HepG2 (cell line): ENCODE results near the gene ELP2. TPM values are rescaled to one million over a fixed set of nuclear protein-coding genes. Genes with fewer than 3 reads are reported as not detected.

Source experiments
- ATAC-seq: fragments of 200-7000 bp; cut with Tn5 transposase; 3 replicates; pipeline ENCODE4 v1.9.1; 2020; ENCODE audit warnings: mild to moderate bottlenecking, moderate library complexity
- BruUV-seq: library from RNA; stranded (reverse); fragments of 400-500 nt; replicated peaks from 2 replicates; lab custom pipeline; 2021; lab: Mats Ljungman, UMichigan
- CTCF ChIA-PET: fragments of 300-600 bp; formaldehyde crosslinking; extraction: SDS; loops from one replicate; lab custom pipeline; 2021; ENCODE audit warnings: low total read pairs, inconsistent platforms, low intra/inter-chr PET ratio; lab: Yijun Ruan, JAX
- POLR2A ChIA-PET: fragments of 350-600 bp; sonication (Branson Sonifier 250); formaldehyde crosslinking; loops from one replicate; lab custom pipeline; 2020; ENCODE audit warnings: antibody characterized with exemption, inconsistent platforms; lab: Yijun Ruan, JAX
- DNase-seq: peaks from one replicate; pipeline ENCODE4 v3.0.0-alpha.2; 2015; ENCODE audit warnings: low spot score
- FAIRE-seq: peaks from 3 replicates; lab custom pipeline; 2011; peaks lifted over from hg19 to GRCh38; lab: Jason Lieb, UNC
- H2AFZ ChIP-seq: one replicate; pipeline ENCODE4 v1.6.1; 2011; ENCODE audit warnings: low read length, inconsistent platforms
- H3K27ac ChIP-seq: fragments of 300-600 bp; 3 replicates; pipeline ENCODE4 v1.8.0; 2011; ENCODE audit warnings: mixed run types, mild to moderate bottlenecking, mixed read lengths, low read length, inconsistent platforms; ENCODE audit not compliant: insufficient read depth; ENCODE audit errors: extremely low read length
- H3K27me3 ChIP-seq, 2 experiments: fragments of 200-600 bp in 1 of 2; 2 replicates in 1 of 2; 3 replicates in 1 of 2; pipeline versions ENCODE4 v1.6.0 to v1.8.0; 2011; ENCODE audit warnings: low read length in 2 of 2, mild to moderate bottlenecking in 2 of 2, moderate library complexity in 2 of 2, inconsistent platforms in 1 of 2; ENCODE audit not compliant: insufficient read depth in 2 of 2, control insufficient read depth in 1 of 2
- H3K36me3 ChIP-seq, 2 experiments: fragments of 200-600 bp in 1 of 2; replicated peaks in 1 of 2; 2 replicates in 1 of 2; 3 replicates in 1 of 2; pipeline versions ENCODE4 v1.5.1 to v1.8.0; 2011; ENCODE audit warnings: low read length in 2 of 2, inconsistent platforms in 1 of 2; ENCODE audit not compliant: insufficient read depth in 2 of 2, control insufficient read depth in 1 of 2
- H3K4me1 ChIP-seq: 2 replicates; pipeline ENCODE4 v1.5.1; 2012; ENCODE audit warnings: low read length, inconsistent platforms; ENCODE audit not compliant: insufficient read depth
- H3K4me2 ChIP-seq: 2 replicates; pipeline ENCODE4 v1.6.0; 2011; ENCODE audit warnings: low read depth, low read length, inconsistent platforms
- H3K4me3 ChIP-seq, 3 experiments: fragments of 200-600 bp in 1 of 3; sonication (generic), shearing (Covaris generic) in 1 of 3; replicated peaks in 1 of 3; 2 replicates each; pipeline ENCODE4 v1.5.1; 2011 to 2016; ENCODE audit warnings: low read length in 3 of 3, inconsistent platforms in 2 of 3, low read depth in 2 of 3, mild to moderate bottlenecking in 2 of 3, control low read depth in 1 of 3, mixed read lengths in 1 of 3; ENCODE audit not compliant: insufficient read depth in 1 of 3
- H3K79me2 ChIP-seq: one replicate; pipeline ENCODE4 v1.6.1; 2011; ENCODE audit warnings: low read length, inconsistent platforms; ENCODE audit not compliant: insufficient read depth
- H3K9ac ChIP-seq: 2 replicates; pipeline ENCODE4 v1.6.0; 2011; ENCODE audit warnings: mild to moderate bottlenecking, low read depth, low read length, inconsistent platforms; ENCODE audit not compliant: insufficient read depth
- H3K9me3 ChIP-seq: 2 replicates; pipeline ENCODE4 v1.5.1; 2012; ENCODE audit warnings: mild to moderate bottlenecking, low read length
- H4K20me1 ChIP-seq: 2 replicates; pipeline ENCODE4 v1.6.0; 2011; ENCODE audit warnings: inconsistent platforms, mild to moderate bottlenecking, low read length, moderate library complexity; ENCODE audit not compliant: insufficient read depth
- ARNT2 ChIP-seq: sonication (generic); formaldehyde crosslinking; IDR thresholded peaks from 2 replicates; pipeline ENCODE4 v1.8.0; 2022; ENCODE audit warnings: mild to moderate bottlenecking, low read depth, missing genetic modification reagents, moderate library complexity
- BRCA1 ChIP-seq: sonication (generic); formaldehyde crosslinking; IDR thresholded peaks from 2 replicates; pipeline ENCODE4 v1.4.0; 2020; ENCODE audit warnings: missing genetic modification reagents
- CSRNP1 ChIP-seq: sonication (generic); formaldehyde crosslinking; IDR thresholded peaks from 2 replicates; pipeline ENCODE4 v1.8.1; 2023; ENCODE audit warnings: mild to moderate bottlenecking, missing genetic modification reagents
- IKZF1 ChIP-seq: fragments of 450-650 bp; IDR thresholded peaks from 2 replicates; pipeline ENCODE4 v1.7.1; 2016
- KLF13 ChIP-seq: sonication (generic); formaldehyde crosslinking; IDR thresholded peaks from 2 replicates; pipeline ENCODE4 v1.4.0; 2020; ENCODE audit warnings: mild to moderate bottlenecking, missing genetic modification reagents
- RBAK ChIP-seq: sonication (generic); formaldehyde crosslinking; IDR thresholded peaks from 2 replicates; pipeline ENCODE4 v1.5.1; 2020; ENCODE audit warnings: mild to moderate bottlenecking, missing genetic modification reagents
- ZNF383 ChIP-seq: sonication (generic); formaldehyde crosslinking; IDR thresholded peaks from 2 replicates; pipeline ENCODE4 v1.4.0; 2020; ENCODE audit warnings: missing genetic modification reagents, mild to moderate bottlenecking, borderline replicate concordance
- ZXDC ChIP-seq: sonication (generic); formaldehyde crosslinking; IDR thresholded peaks from 2 replicates; pipeline ENCODE4 v1.5.0; 2020; ENCODE audit warnings: mild to moderate bottlenecking, missing genetic modification reagents
- WGBS: methylation state at CpG from one replicate; pipeline ENCODE4 v1.1.6; 2017; ENCODE audit warnings: low lambda C conversion rate; 5-methylcytosine and 5-hydroxymethylcytosine counted together
- in situ Hi-C: cut with HindIII; loops from 2 replicates; pipeline ENCODE4 v1.10.0; 2017; ENCODE audit warnings: low pct_unique_long_range_greater_than_20kb; ENCODE audit not compliant: extremely low pct_ligation_motif_present
- intact Hi-C: fragments of 100-400 bp; cut with micrococcal nuclease; formaldehyde crosslinking; loops from one replicate; pipeline ENCODE4 v1.10.0; 2022; ENCODE audit not compliant: unreplicated experiment
- polyA plus RNA-seq, 8 experiments: library from polyadenylated mRNA; depleted of rRNA in 3 of 8; stranded (reverse) in 7 of 8; unstranded in 1 of 8; fragments of >200 nt; fragmentation: Illumina TruSeq in 4 of 8; extraction: Trizol in 4 of 8; gene quantifications; 2 replicates each; pipeline versions ENCODE4 v1.2.1 to v1.2.3, GENCODE V29; 2011 to 2016; ENCODE audit warnings: low read depth in 4 of 8, missing spikeins in 1 of 8, mixed read lengths in 1 of 8; ENCODE audit not compliant: insufficient read depth in 1 of 8
- total RNA-seq, 5 experiments: library from RNA; depleted of rRNA; stranded (reverse); fragments of >200 nt; fragmentation: Illumina TruSeq; extraction: Trizol; gene quantifications; 2 replicates each; pipeline ENCODE4 v1.2.3, GENCODE V29; 2016; ENCODE audit warnings: low read depth in 1 of 5
- TF ChIP-seq, protein P1 (sequence below): sonication (generic); formaldehyde crosslinking; IDR thresholded peaks from 2 replicates; pipeline ENCODE4 v1.5.0; 2020; ENCODE audit warnings: mild to moderate bottlenecking, missing genetic modification reagents
- TF ChIP-seq, protein P2 (sequence below): sonication (generic); formaldehyde crosslinking; IDR thresholded peaks from 2 replicates; pipeline ENCODE4 v1.5.0; 2020; ENCODE audit warnings: mild to moderate bottlenecking, missing genetic modification reagents
- TF ChIP-seq, protein P3 (sequence below): sonication (generic); IDR thresholded peaks from 2 replicates; pipeline ENCODE4 v1.6.1; 2016; ENCODE audit warnings: low read depth, borderline replicate concordance

The ELP2 gene
- total and polyA plus RNA-seq, 2 of the 13 experiments (the other 11 are each of a cell fraction or from before 2014, with no cell fraction given): 98.7 to 100 TPM

DNA sequence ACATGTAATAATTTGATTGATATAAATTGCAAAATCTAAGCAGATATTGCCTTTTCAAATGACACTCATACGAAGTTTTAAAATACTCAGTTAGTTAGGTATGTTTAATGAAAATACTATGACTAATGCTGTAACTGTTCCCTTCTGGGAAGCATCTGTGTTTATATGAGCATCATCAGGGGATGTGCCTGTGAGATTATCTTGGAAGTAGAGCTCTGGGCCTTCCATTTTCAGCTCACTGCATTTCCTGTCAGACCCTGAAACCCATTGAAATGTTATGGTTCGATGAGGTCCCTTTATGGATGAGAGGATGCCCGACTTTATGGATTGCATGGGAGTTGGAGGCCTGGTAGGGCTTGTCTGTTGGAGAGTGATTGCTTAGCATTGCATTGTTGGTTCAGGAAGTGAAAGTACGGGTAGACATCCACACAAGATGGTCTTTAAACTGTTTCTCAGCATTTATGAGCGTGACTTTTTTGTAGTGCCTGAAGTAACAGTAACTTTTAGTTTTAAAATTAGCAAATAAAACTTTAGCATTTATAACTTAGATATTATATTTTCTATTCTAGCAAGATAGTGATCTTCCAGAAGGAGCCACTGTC is 28.7 kb downstream of the ELP2 start (continued):
- TF ChIP-seq, protein P1, sequence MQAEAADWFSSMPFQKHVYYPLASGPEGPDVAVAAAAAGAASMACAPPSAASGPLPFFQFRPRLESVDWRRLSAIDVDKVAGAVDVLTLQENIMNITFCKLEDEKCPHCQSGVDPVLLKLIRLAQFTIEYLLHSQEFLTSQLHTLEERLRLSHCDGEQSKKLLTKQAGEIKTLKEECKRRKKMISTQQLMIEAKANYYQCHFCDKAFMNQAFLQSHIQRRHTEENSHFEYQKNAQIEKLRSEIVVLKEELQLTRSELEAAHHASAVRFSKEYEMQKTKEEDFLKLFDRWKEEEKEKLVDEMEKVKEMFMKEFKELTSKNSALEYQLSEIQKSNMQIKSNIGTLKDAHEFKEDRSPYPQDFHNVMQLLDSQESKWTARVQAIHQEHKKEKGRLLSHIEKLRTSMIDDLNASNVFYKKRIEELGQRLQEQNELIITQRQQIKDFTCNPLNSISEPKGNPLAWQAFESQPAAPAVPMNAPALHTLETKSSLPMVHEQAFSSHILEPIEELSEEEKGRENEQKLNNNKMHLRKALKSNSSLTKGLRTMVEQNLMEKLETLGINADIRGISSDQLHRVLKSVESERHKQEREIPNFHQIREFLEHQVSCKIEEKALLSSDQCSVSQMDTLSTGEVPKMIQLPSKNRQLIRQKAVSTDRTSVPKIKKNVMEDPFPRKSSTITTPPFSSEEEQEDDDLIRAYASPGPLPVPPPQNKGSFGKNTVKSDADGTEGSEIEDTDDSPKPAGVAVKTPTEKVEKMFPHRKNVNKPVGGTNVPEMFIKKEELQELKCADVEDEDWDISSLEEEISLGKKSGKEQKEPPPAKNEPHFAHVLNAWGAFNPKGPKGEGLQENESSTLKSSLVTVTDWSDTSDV (CRISPR knock-in tag): no peak
- TF ChIP-seq, all 625 proteins: peak for 0

GRCh38 chr18:36160959-36161371 is 31.3 kb downstream of the ELP2 start:
- in situ Hi-C loops (no loop called here), intact Hi-C loops (no loop called here)
- ATAC-seq (no peak), FAIRE-seq (no peak), DNase-seq (no peak)
- 96% methylated on average over 4 of the region's 4 CpGs for WGBS
- Histone ChIP-seq H3K9me3 (no peaks in the 10 kb centered on the region), H3K4me3 (no peak overlapping the region), H3K36me3 (peaks cover 13 to 75% of the 10 kb centered on the region in 2 experiments), H3K27me3 (no peaks in the 10 kb centered on the region), H2AFZ (no peak overlapping the region), H4K20me1 (no peaks in the 10 kb centered on the region), H3K9ac (no peak overlapping the region), H3K27ac (no peak overlapping the region), H3K79me2 (peaks cover 5% of the 10 kb centered on the region), H3K4me1 (peaks cover 30% of the 10 kb centered on the region), H3K4me2 (no peak overlapping the region)
- CTCF ChIA-PET: no interaction called here
- no TSS peak for BruUV-seq
- POLR2A ChIA-PET: no interaction called here
- no peak for TF ChIP-seq ZXDC (CRISPR knock-in tag)
- TF ChIP-seq CSRNP1 (CRISPR knock-in tag): no peak
- no peak for TF ChIP-seq KLF13 (CRISPR knock-in tag)
- TF ChIP-seq BRCA1 (CRISPR knock-in tag): no peak
- TF ChIP-seq, protein P2, sequence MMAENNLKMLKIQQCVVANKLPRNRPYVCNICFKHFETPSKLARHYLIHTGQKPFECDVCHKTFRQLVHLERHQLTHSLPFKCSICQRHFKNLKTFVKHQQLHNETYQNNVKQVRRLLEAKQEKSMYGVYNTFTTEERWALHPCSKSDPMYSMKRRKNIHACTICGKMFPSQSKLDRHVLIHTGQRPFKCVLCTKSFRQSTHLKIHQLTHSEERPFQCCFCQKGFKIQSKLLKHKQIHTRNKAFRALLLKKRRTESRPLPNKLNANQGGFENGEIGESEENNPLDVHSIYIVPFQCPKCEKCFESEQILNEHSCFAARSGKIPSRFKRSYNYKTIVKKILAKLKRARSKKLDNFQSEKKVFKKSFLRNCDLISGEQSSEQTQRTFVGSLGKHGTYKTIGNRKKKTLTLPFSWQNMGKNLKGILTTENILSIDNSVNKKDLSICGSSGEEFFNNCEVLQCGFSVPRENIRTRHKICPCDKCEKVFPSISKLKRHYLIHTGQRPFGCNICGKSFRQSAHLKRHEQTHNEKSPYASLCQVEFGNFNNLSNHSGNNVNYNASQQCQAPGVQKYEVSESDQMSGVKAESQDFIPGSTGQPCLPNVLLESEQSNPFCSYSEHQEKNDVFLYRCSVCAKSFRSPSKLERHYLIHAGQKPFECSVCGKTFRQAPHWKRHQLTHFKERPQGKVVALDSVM (CRISPR knock-in tag): no peak
- no peak for TF ChIP-seq ZNF383 (CRISPR knock-in tag)
- TF ChIP-seq IKZF1: no peak
- no peak for TF ChIP-seq ARNT2 (CRISPR knock-in tag)
- no peak for TF ChIP-seq RBAK (CRISPR knock-in tag)
- TF ChIP-seq, protein P3, sequence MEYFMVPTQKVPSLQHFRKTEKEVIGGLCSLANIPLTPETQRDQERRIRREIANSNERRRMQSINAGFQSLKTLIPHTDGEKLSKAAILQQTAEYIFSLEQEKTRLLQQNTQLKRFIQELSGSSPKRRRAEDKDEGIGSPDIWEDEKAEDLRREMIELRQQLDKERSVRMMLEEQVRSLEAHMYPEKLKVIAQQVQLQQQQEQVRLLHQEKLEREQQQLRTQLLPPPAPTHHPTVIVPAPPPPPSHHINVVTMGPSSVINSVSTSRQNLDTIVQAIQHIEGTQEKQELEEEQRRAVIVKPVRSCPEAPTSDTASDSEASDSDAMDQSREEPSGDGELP: no peak
